PC-9 (cell line): Measurements from ENCODE around the gene ETNK2. TPM values are rescaled to one million over a fixed set of nuclear protein-coding genes. Genes with fewer than 3 reads are reported as not detected.
A peak's percentile ranks its signal among the peaks of the same experiment; 100 is the strongest.

Experiments
- BruUV-seq: library from RNA; stranded (reverse); fragments of 400-500 nt; replicated peaks from 2 replicates; lab custom pipeline; 2021; lab: Mats Ljungman, UMichigan
- CTCF ChIA-PET: fragments of 300-600 bp; sonication (Branson Sonifier 250); formaldehyde crosslinking; loops from one replicate; lab custom pipeline; 2022; ENCODE audit warnings: antibody characterized with exemption; lab: Charles Lee
- POLR2A ChIA-PET: fragments of 300-600 bp; sonication (Branson Sonifier 250); formaldehyde crosslinking; loops from one replicate; lab custom pipeline; 2022; ENCODE audit warnings: antibody characterized with exemption; ENCODE audit not compliant: unreplicated experiment; lab: Charles Lee
- DNase-seq, 2 experiments: peaks; one replicate each; pipeline versions ENCODE4 v3.0.0 to v3.0.0-alpha.2; 2015 to 2022; ENCODE audit warnings: mixed read lengths in 1 of 2
- H2AFZ ChIP-seq: fragments of 200-600 bp; sonication (generic); 2 replicates; pipeline ENCODE4 v1.8.1; 2017; ENCODE audit warnings: antibody characterized with exemption
- H3F3A ChIP-seq: fragments of 200-600 bp; sonication (generic); 2 replicates; pipeline ENCODE4 v1.8.1; 2017; ENCODE audit warnings: antibody characterized with exemption, mild to moderate bottlenecking, low read depth; ENCODE audit not compliant: insufficient read depth
- H3K27ac ChIP-seq: fragments of 200-600 bp; sonication (generic); 2 replicates; pipeline ENCODE4 v1.6.1; 2016; ENCODE audit warnings: mixed run types
- H3K27me3 ChIP-seq: fragments of 200-600 bp; sonication (generic); 2 replicates; pipeline ENCODE4 v1.6.1; 2016; ENCODE audit warnings: low read depth, mixed run types; ENCODE audit not compliant: insufficient read depth
- H3K36me3 ChIP-seq: fragments of 200-600 bp; sonication (generic); 2 replicates; pipeline ENCODE4 v1.6.1; 2016; ENCODE audit warnings: low read depth, mixed run types
- H3K4me1 ChIP-seq: fragments of 200-600 bp; sonication (generic); replicated peaks from 2 replicates; pipeline ENCODE4 v1.6.1; 2016; ENCODE audit warnings: mixed run types; ENCODE audit not compliant: insufficient read depth
- H3K4me2 ChIP-seq: fragments of 200-600 bp; sonication (generic); 2 replicates; pipeline ENCODE4 v1.6.1; 2017; ENCODE audit warnings: mixed run types
- H3K4me3 ChIP-seq: fragments of 200-600 bp; sonication (generic); 2 replicates; pipeline ENCODE4 v1.6.1; 2016; ENCODE audit warnings: mixed run types
- H3K79me2 ChIP-seq: fragments of 200-600 bp; sonication (generic); 2 replicates; pipeline ENCODE4 v1.6.1; 2017; ENCODE audit warnings: low read depth, mixed run types
- H3K9me2 ChIP-seq: fragments of 200-600 bp; sonication (generic); 2 replicates; pipeline ENCODE4 v1.8.1; 2017; ENCODE audit warnings: mild to moderate bottlenecking; ENCODE audit not compliant: insufficient read depth
- H3K9me3 ChIP-seq: fragments of 200-600 bp; sonication (generic); 2 replicates; pipeline ENCODE4 v1.8.1; 2016; ENCODE audit warnings: low read depth; ENCODE audit not compliant: insufficient read depth
- H4K20me1 ChIP-seq: fragments of 200-600 bp; sonication (generic); 2 replicates; pipeline ENCODE4 v1.8.1; 2017; ENCODE audit not compliant: insufficient read depth
- EZH2 ChIP-seq: fragments of 200-600 bp; sonication (generic); IDR thresholded peaks from 2 replicates; pipeline ENCODE4 v1.8.0; 2017; ENCODE audit warnings: antibody characterized with exemption, low read depth
- intact Hi-C: fragments of 100-400 bp; cut with micrococcal nuclease; formaldehyde crosslinking; loops from one replicate; pipeline ENCODE4 v1.10.0; 2022; ENCODE audit not compliant: unreplicated experiment
- total RNA-seq: library from RNA; stranded (reverse); gene quantifications from 2 replicates; pipeline ENCODE4 v1.2.3, GENCODE V29; 2021
- TF ChIP-seq, protein P1 (sequence below): fragments of 200-600 bp; sonication (generic); conservative IDR thresholded peaks from 2 replicates; pipeline ENCODE4 v1.6.1; 2017; ENCODE audit warnings: mixed run types, antibody characterized with exemption, mild to moderate bottlenecking, moderate library complexity

Gene ETNK2
- total RNA-seq, 1 experiment from 2014 or later, result 16.3 TPM

DNA sequence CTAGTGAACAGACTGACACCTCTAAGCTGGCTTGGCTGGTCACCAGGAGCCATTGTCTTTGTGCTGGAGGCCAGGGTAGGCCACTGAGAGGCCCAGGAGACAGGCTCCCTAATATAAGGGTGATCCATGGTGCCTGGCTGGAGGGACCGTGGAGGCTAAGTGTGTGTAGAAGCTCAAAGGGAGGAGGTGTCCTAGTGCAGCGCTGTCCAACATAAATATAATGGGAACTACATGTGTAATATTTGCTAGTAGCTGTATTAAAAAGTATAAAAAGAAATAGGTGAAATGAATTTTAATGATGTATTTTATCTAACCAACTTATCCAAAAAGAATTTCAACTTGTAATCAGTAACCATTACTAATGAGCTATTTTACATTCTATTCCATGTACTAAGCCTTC, 44.0 kb downstream of the ETNK2 start:
- peak overlapping the region; percentile 21; the same call in 1 of the 2 replicates for H3K27ac ChIP-seq
- H3K9me3 ChIP-seq, result no peaks in the 10 kb centered on the region
- no peaks in the 10 kb centered on the region for H3K27me3 ChIP-seq
- peaks cover 98% of the 10 kb centered on the region for H3K79me2 ChIP-seq
- ChIA-PET CTCF (no interaction called here), POLR2A (interaction anchor here (0.6 kb wide), 1 partner anchor 23 kb away, joined by 8 read pairs; no protein-coding TSS in a partner anchor)
- H3F3A ChIP-seq, result peaks cover 44% of the 10 kb centered on the region
- H3K9me2 ChIP-seq, result no peaks in the 10 kb centered on the region
- H3K4me1 ChIP-seq, result peaks cover 82% of the 10 kb centered on the region
- H3K4me2 ChIP-seq, result no peak overlapping the region
- no peak for DNase-seq
- no peak overlapping the region for H3K4me3 ChIP-seq
- peaks cover 7% of the 10 kb centered on the region for H4K20me1 ChIP-seq
- 0 out of 2 replicates have a peak, but pooled peaks cover 11% of the 10 kb centered on the region for H3K36me3 ChIP-seq
- TF ChIP-seq, protein P1, sequence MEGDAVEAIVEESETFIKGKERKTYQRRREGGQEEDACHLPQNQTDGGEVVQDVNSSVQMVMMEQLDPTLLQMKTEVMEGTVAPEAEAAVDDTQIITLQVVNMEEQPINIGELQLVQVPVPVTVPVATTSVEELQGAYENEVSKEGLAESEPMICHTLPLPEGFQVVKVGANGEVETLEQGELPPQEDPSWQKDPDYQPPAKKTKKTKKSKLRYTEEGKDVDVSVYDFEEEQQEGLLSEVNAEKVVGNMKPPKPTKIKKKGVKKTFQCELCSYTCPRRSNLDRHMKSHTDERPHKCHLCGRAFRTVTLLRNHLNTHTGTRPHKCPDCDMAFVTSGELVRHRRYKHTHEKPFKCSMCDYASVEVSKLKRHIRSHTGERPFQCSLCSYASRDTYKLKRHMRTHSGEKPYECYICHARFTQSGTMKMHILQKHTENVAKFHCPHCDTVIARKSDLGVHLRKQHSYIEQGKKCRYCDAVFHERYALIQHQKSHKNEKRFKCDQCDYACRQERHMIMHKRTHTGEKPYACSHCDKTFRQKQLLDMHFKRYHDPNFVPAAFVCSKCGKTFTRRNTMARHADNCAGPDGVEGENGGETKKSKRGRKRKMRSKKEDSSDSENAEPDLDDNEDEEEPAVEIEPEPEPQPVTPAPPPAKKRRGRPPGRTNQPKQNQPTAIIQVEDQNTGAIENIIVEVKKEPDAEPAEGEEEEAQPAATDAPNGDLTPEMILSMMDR, result no peak
- no peak for TF ChIP-seq EZH2
- no TSS peak for BruUV-seq
- intact Hi-C loops, result no loop called here
- no peak overlapping the region for H2AFZ ChIP-seq

DNA sequence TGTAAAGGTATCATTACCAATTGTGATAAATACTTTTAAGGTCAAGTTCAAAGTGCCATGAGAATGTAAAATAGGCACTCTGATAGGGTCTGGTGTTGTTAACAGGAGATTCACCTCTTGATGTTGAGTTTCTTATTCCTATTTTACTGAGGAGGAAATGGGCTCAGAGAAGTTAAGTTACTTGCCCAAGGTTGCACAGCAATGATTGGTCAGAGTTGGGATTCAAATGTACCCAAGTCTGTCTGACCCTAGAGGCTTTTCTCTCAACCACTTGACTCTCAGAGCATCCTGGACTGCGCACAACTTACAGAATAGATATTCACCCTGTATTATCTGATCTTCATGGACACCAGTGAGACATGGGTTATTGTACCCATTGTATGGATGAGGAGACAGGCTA, 45.0 kb downstream of the ETNK2 start:
- Histone ChIP-seq H2AFZ (no peak overlapping the region), H3K79me2 (peaks cover 93% of the 10 kb centered on the region), H3K27ac (no peak overlapping the region), H3K4me3 (no peak overlapping the region), H3K4me1 (peaks cover 84% of the 10 kb centered on the region), H3K9me3 (no peaks in the 10 kb centered on the region), H3K4me2 (no peak overlapping the region), H3K36me3 (0 out of 2 replicates have a peak, but pooled peaks cover 11% of the 10 kb centered on the region), H3K27me3 (no peaks in the 10 kb centered on the region), H3F3A (peaks cover 54% of the 10 kb centered on the region), H4K20me1 (peaks cover 7% of the 10 kb centered on the region), H3K9me2 (no peaks in the 10 kb centered on the region)
- DNase-seq, result no peak
- CTCF ChIA-PET, result no interaction called here
- intact Hi-C loops, result no loop called here
- TF ChIP-seq EZH2, result no peak
- TF ChIP-seq, protein P1, result no peak
- POLR2A ChIA-PET, result no interaction called here
- no TSS peak for BruUV-seq

DNA sequence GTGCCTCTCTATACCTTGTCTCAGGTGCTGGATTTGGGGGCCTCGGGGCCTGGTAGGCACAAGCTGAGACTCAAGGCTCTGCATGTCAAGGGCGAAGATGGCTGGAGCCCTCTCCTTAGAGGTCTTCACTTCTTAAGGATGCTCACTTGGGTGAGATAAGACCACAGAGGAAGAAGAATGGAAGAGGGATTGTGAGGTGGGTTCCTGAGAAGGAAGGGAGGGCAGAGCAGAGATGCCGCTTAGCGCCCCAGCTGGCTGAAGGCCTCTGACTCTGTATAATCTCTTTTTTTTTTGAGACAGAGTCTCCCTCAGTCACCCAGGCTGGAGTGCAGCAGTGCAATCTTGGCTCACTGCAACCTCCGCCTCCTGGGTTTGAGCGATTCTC, 46.7 kb downstream of the ETNK2 start:
- H3K9me3 ChIP-seq, result no peaks in the 10 kb centered on the region
- POLR2A ChIA-PET, result no interaction called here
- H3K4me3 ChIP-seq, result peak overlapping the region; percentile 38; the same call in 1 of the 2 replicates
- CTCF ChIA-PET, result no interaction called here
- H3K27ac ChIP-seq, result peak overlapping the region; percentile 96
- H3K4me1 ChIP-seq, result peaks cover 84% of the 10 kb centered on the region
- H3K4me2 ChIP-seq, result peak overlapping the region; percentile 77
- intact Hi-C loops, result loop anchor here (2.0 kb wide), 1 partner anchor 22 kb away; no protein-coding TSS in a partner anchor
- no peak overlapping the region for H2AFZ ChIP-seq
- peaks cover 59% of the 10 kb centered on the region for H3F3A ChIP-seq
- DNase-seq, result no peak
- H3K79me2 ChIP-seq, result peaks cover 93% of the 10 kb centered on the region
- BruUV-seq, result TSS peak; percentile 27
- no peaks in the 10 kb centered on the region for H3K27me3 ChIP-seq
- TF ChIP-seq, protein P1, result no peak
- no peak for TF ChIP-seq EZH2
- 0 out of 2 replicates have a peak, but pooled peaks cover 11% of the 10 kb centered on the region for H3K36me3 ChIP-seq
- H4K20me1 ChIP-seq, result no peaks in the 10 kb centered on the region; the same call in 1 of the 2 replicates
- H3K9me2 ChIP-seq, result no peaks in the 10 kb centered on the region
